ENCODE results near the gene DDX31.

GRCh38 chr9:132545578-132545977, 124.2 kb downstream of the DDX31 start:
- no peak for TF ChIP-seq CTCF (IDR thresholded peaks at IDR 0.05)
- no peak for TF ChIP-seq POLR2A (IDR thresholded peaks at IDR 0.05)

Data from body of pancreas (tissue), 4 donors.